Parathyroid adenoma (tissue), 2 donors: ENCODE measurements around the gene SHFL.

Experiments used
- H2AFZ ChIP-seq: fragments of 300-600 bp; sonication (generic); one replicate; pipeline ENCODE4 v1.7.0; 2017; ENCODE audit warnings: antibody characterized with exemption, mild to moderate bottlenecking
- H3K27ac ChIP-seq: fragments of 300-600 bp; sonication (generic); one replicate; pipeline ENCODE4 v1.7.0; 2017
- H3K27me3 ChIP-seq: fragments of 300-600 bp; sonication (generic); one replicate; pipeline ENCODE4 v1.7.0; 2017; ENCODE audit warnings: low read length; ENCODE audit not compliant: control insufficient read depth, insufficient read depth
- H3K36me3 ChIP-seq: fragments of 300-600 bp; sonication (generic); one replicate; pipeline ENCODE4 v1.7.0; 2017; ENCODE audit warnings: low read length; ENCODE audit not compliant: control insufficient read depth, insufficient read depth
- H3K4me1 ChIP-seq: fragments of 300-600 bp; sonication (generic); one replicate; pipeline ENCODE4 v1.7.0; 2017; ENCODE audit warnings: control low read depth
- H3K4me2 ChIP-seq: fragments of 300-600 bp; sonication (generic); one replicate; pipeline ENCODE4 v1.7.0; 2017; ENCODE audit warnings: low read length
- H3K4me3 ChIP-seq: fragments of 300-600 bp; sonication (generic); one replicate; pipeline ENCODE4 v1.7.0; 2017; ENCODE audit warnings: low read depth, low read length
- H3K79me2 ChIP-seq: fragments of 300-600 bp; sonication (generic); one replicate; pipeline ENCODE4 v1.7.0; 2017; ENCODE audit warnings: control low read depth
- H3K9ac ChIP-seq: fragments of 300-600 bp; sonication (generic); one replicate; pipeline ENCODE4 v1.7.0; 2017; ENCODE audit warnings: mild to moderate bottlenecking
- H3K9me3 ChIP-seq: fragments of 300-600 bp; sonication (generic); one replicate; pipeline ENCODE4 v1.7.0; 2017; ENCODE audit warnings: low read length; ENCODE audit not compliant: control insufficient read depth
- TF ChIP-seq, protein P1 (sequence below): fragments of 300-600 bp; sonication (generic); IDR thresholded peaks from one replicate; pipeline ENCODE4 v1.7.0; 2017; ENCODE audit warnings: antibody characterized with exemption, mild to moderate bottlenecking
- donor health status: primary hyperparathyroidism.

Gene SHFL

GRCh38 chr19:10083911-10084310, 2.2 kb upstream of the SHFL start:
- no peak overlapping the region for H3K4me2 ChIP-seq
- H2AFZ ChIP-seq: no peak overlapping the region
- H3K4me3 ChIP-seq: no peak overlapping the region
- H3K79me2 ChIP-seq: no peaks in the 10 kb centered on the region
- H3K27me3 ChIP-seq: no peaks in the 10 kb centered on the region
- H3K4me1 ChIP-seq: no peaks in the 10 kb centered on the region
- no peaks in the 10 kb centered on the region for H3K36me3 ChIP-seq
- no peak overlapping the region for H3K9ac ChIP-seq
- TF ChIP-seq, protein P1, sequence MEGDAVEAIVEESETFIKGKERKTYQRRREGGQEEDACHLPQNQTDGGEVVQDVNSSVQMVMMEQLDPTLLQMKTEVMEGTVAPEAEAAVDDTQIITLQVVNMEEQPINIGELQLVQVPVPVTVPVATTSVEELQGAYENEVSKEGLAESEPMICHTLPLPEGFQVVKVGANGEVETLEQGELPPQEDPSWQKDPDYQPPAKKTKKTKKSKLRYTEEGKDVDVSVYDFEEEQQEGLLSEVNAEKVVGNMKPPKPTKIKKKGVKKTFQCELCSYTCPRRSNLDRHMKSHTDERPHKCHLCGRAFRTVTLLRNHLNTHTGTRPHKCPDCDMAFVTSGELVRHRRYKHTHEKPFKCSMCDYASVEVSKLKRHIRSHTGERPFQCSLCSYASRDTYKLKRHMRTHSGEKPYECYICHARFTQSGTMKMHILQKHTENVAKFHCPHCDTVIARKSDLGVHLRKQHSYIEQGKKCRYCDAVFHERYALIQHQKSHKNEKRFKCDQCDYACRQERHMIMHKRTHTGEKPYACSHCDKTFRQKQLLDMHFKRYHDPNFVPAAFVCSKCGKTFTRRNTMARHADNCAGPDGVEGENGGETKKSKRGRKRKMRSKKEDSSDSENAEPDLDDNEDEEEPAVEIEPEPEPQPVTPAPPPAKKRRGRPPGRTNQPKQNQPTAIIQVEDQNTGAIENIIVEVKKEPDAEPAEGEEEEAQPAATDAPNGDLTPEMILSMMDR: no peak
- H3K9me3 ChIP-seq: no peaks in the 10 kb centered on the region
- H3K27ac ChIP-seq: no peak overlapping the region

GRCh38 chr19:10084803-10085202, 1.3 kb upstream of the SHFL start:
- Histone ChIP-seq H3K4me2 (no peak overlapping the region), H2AFZ (peak overlapping the region; percentile 98), H3K4me3 (no peak overlapping the region), H3K9ac (no peak overlapping the region), H3K9me3 (no peaks in the 10 kb centered on the region), H3K27ac (no peak overlapping the region), H3K4me1 (no peaks in the 10 kb centered on the region), H3K27me3 (no peaks in the 10 kb centered on the region), H3K79me2 (no peaks in the 10 kb centered on the region), H3K36me3 (no peaks in the 10 kb centered on the region)
- TF ChIP-seq, protein P1: no peak

DNA sequence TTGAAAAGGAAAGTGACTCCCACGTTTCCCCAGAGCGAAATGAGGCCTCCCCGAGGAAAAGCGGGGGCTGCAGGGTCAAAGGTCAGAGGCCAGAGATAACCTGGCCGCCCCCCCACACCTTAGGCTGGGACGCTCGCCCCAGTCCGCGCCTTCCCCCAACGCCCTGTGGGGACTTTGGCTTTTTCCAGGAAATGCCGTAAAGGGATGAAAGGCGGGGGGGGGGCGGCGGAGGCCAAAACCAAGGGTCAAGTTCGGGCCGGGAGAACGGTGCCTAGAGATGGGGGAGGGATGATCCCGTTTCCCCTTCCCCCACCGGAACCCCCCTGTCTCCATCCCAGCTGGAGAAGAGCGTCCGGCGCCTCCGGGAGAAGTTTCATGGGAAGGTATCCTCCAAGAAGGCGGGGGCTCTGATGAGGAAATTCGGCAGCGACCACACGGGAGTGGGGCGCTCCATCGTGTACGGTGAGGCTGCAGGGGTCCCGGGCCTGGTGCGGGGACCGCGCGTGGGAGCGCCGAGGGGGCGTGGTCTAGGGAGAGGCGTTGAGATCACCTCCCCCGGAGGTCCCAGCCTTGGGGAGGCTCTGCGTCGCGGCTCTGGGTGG, 575 bp downstream of the SHFL start:
- H3K4me2 ChIP-seq: peak overlapping the region; percentile 98
- H3K27me3 ChIP-seq: no peaks in the 10 kb centered on the region
- H3K79me2 ChIP-seq: no peaks in the 10 kb centered on the region
- H2AFZ ChIP-seq: peak overlapping the region; percentile 98
- peak overlapping the region; percentile 57 for H3K27ac ChIP-seq
- H3K36me3 ChIP-seq: no peaks in the 10 kb centered on the region
- TF ChIP-seq, protein P1: no peak
- H3K4me1 ChIP-seq: no peaks in the 10 kb centered on the region
- peak overlapping the region; percentile 98 for H3K4me3 ChIP-seq
- H3K9ac ChIP-seq: peak overlapping the region; percentile 64
- H3K9me3 ChIP-seq: no peaks in the 10 kb centered on the region

DNA sequence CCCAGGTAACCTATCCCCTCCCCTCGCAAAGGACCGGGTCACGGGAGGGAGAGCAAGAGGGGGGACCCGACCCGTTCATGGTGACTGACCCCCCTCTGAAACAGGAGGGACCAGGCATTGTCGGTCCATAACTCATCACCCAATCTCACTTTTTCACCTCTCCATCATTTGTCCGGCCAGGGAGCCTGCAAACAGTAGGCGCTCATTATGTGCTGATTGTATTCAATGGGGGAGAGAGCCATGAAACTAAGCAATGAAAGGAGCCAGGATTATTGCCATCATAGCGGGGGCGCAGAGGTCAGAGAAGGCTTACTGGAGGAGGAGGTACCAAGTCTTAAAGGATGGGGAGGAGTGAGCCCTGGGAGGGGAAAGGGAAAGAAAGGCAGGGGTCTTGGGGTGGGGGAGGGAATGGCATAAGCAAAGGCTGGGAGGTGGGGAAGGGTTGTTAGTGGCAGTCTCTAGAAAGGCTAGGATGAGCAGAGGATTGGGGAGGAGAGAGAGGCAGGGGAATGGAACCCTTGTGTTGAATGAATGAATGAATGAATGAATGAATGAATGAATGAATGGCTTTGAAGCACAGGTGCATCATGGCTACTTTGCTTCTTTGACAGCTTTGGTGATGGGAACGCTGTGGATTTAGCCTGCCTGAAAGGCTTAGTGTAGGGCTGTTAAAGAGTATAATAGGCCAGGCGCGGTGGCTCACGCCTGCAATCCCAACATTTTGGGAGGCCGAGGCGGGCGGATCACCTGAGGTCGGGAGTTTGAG, 1.4 kb downstream of the SHFL start:
- H3K27ac ChIP-seq: no peak overlapping the region
- TF ChIP-seq, protein P1: no peak
- H3K9me3 ChIP-seq: no peaks in the 10 kb centered on the region
- H3K27me3 ChIP-seq: no peaks in the 10 kb centered on the region
- peak overlapping the region; percentile 98 for H3K4me3 ChIP-seq
- no peak overlapping the region for H2AFZ ChIP-seq
- H3K36me3 ChIP-seq: no peaks in the 10 kb centered on the region
- no peaks in the 10 kb centered on the region for H3K79me2 ChIP-seq
- H3K9ac ChIP-seq: no peak overlapping the region
- no peaks in the 10 kb centered on the region for H3K4me1 ChIP-seq
- H3K4me2 ChIP-seq: peak overlapping the region; percentile 98
